ENCODE results near the gene CALN1. TPM values are rescaled to one million over a fixed set of nuclear protein-coding genes. Genes with fewer than 3 reads are reported as not detected.

The CALN1 gene
- polyA plus RNA-seq, 3 donors, result under 0.01 TPM; not detected in 2

DNA sequence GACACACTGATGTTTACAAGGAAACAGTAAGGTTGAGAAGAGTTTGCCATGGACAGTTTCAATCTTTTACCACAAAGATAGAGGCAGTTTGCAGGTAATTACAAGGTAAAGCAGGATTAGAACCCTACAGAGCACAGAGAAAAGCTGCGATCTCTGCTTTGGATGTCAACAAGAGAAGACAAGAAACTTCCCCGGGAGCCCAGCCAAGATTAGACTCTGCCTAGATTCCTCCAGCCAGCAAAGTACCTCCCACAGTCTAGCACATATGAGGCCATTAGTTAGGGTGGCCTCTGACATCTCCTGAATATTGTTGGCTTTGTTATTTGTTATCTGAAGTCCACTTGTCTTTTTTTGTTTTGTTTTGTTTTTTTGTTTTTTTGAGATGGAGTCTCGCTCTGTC lies 178.1 kb downstream of the CALN1 start:
- peaks cover 0 to 3% (median 2%) of the 10 kb centered on the region in 7 donors for H3K9me3 Mint-ChIP-seq

GRCh38 chr7:72230281-72230680 lies 181.9 kb downstream of the CALN1 start:
- TF ChIP-seq CTCF (IDR thresholded peaks at IDR 0.05), result no peak
- WGBS (ENCODE audit: insufficient coverage), result 84% methylated on average over 3 of the region's 4 CpGs
- H3K27ac Mint-ChIP-seq, result no peak overlapping the region

More for the DNA sequence above, 178.1 kb downstream of the CALN1 start:
- Histone ChIP-seq H3K9me3 (replicated peaks in 1 of 2; ENCODE audit: control insufficient read depth in 1 of 2, insufficient read depth in 1 of 2, low read length in 2 of 2) (peaks cover 0 to 4% of the 10 kb centered on the region in 2 donors), H3K4me3 (replicated peaks in 1 of 3; ENCODE audit: low read depth in 2 of 3, low read length in 3 of 3) (no peak overlapping the region), H3K4me2 (replicated peaks; ENCODE audit: extremely low read depth, low read length, poor library complexity, severe bottlenecking) (no peak overlapping the region), H4K20me1 (ENCODE audit: insufficient read depth, low read length) (no peaks in the 10 kb centered on the region), H3K79me2 (ENCODE audit: insufficient read depth, low read length) (no peaks in the 10 kb centered on the region), H3K27me3 (ENCODE audit: control insufficient read depth in 2 of 2, insufficient read depth in 2 of 2, low read length in 2 of 2) (no peaks in the 10 kb centered on the region), H3K36me3 (replicated peaks in 1 of 2; ENCODE audit: control insufficient read depth in 1 of 2, insufficient read depth in 2 of 2, low read length in 2 of 2) (no peaks in the 10 kb centered on the region), H3K9ac (ENCODE audit: insufficient read depth, low read length, poor library complexity, severe bottlenecking) (no peak overlapping the region), H2AFZ (ENCODE audit: insufficient read depth, low read depth, low read length, poor library complexity, severe bottlenecking) (no peak overlapping the region), H3K4me1 (ENCODE audit: control insufficient read depth in 1 of 2, insufficient read depth in 2 of 2, low read length in 2 of 2) (no peaks in the 10 kb centered on the region), H3K27ac (ENCODE audit: low read depth in 1 of 2, low read length in 2 of 2) (no peak overlapping the region)
- 93% methylated on average over 3 of the region's 3 CpGs for WGBS (ENCODE audit: insufficient coverage)
- H3K4me1 Mint-ChIP-seq, result no peaks in the 10 kb centered on the region
- no peak for DNase-seq
- H3K27me3 Mint-ChIP-seq (ENCODE audit: low read depth in 3 of 3), result peaks cover 0 to 5% (median 0%) of the 10 kb centered on the region in 3 donors
- no peak overlapping the region for H3K27ac Mint-ChIP-seq
- TF ChIP-seq CTCF (IDR thresholded peaks at IDR 0.05), result no peak
- no peaks in the 10 kb centered on the region for H3K36me3 Mint-ChIP-seq
- H3K4me3 Mint-ChIP-seq, result no peak overlapping the region
- intact Hi-C loops (cut with micrococcal nuclease), result no loop called here

More at GRCh38 chr7:72230281-72230680, 181.9 kb downstream of the CALN1 start:
- Mint-ChIP-seq H3K36me3 (no peaks in the 10 kb centered on the region), H3K9me3 (peaks cover 0 to 4% (median 2%) of the 10 kb centered on the region in 7 donors), H3K4me3 (no peak overlapping the region), H3K27me3 (ENCODE audit: low read depth in 3 of 3) (peaks cover 0 to 5% (median 0%) of the 10 kb centered on the region in 3 donors), H3K4me1 (no peaks in the 10 kb centered on the region)
- H2AFZ ChIP-seq (ENCODE audit: insufficient read depth, low read depth, low read length, poor library complexity, severe bottlenecking), result no peak overlapping the region
- H3K9me3 ChIP-seq (replicated peaks in 1 of 2; ENCODE audit: control insufficient read depth in 1 of 2, insufficient read depth in 1 of 2, low read length in 2 of 2), result peaks cover 0 to under 1% of the 10 kb centered on the region in 2 donors
- no peaks in the 10 kb centered on the region for H4K20me1 ChIP-seq (ENCODE audit: insufficient read depth, low read length)
- no peaks in the 10 kb centered on the region for H3K79me2 ChIP-seq (ENCODE audit: insufficient read depth, low read length)
- no peak overlapping the region for H3K9ac ChIP-seq (ENCODE audit: insufficient read depth, low read length, poor library complexity, severe bottlenecking)
- no peaks in the 10 kb centered on the region for H3K36me3 ChIP-seq (replicated peaks in 1 of 2; ENCODE audit: control insufficient read depth in 1 of 2, insufficient read depth in 2 of 2, low read length in 2 of 2)
- no peak overlapping the region for H3K4me2 ChIP-seq (replicated peaks; ENCODE audit: extremely low read depth, low read length, poor library complexity, severe bottlenecking)
- intact Hi-C loops (cut with micrococcal nuclease), result no loop called here
- no peak overlapping the region for H3K27ac ChIP-seq (ENCODE audit: low read depth in 1 of 2, low read length in 2 of 2)
- no peaks in the 10 kb centered on the region for H3K4me1 ChIP-seq (ENCODE audit: control insufficient read depth in 1 of 2, insufficient read depth in 2 of 2, low read length in 2 of 2)
- no peaks in the 10 kb centered on the region for H3K27me3 ChIP-seq (ENCODE audit: control insufficient read depth in 2 of 2, insufficient read depth in 2 of 2, low read length in 2 of 2)
- no peak for DNase-seq
- no peak overlapping the region for H3K4me3 ChIP-seq (replicated peaks in 1 of 3; ENCODE audit: low read depth in 2 of 3, low read length in 3 of 3)

All from CD14-positive monocyte (primary cell).